PC-3 (cell line): ENCODE data around the gene BTBD17.

Experiments used
- EZH2phosphoT487 ChIP-seq: fragments of 300-600 bp; sonication (generic); IDR thresholded peaks from 2 replicates; pipeline ENCODE4 v1.6.1; 2018; ENCODE audit warnings: mild to moderate bottlenecking, antibody characterized with exemption, low read length, borderline replicate concordance
- TF ChIP-seq, protein P1 (sequence below): fragments of 300-600 bp; sonication (generic); conservative IDR thresholded peaks from 2 replicates; pipeline ENCODE4 v1.5.1; 2017; ENCODE audit warnings: antibody characterized with exemption, low read depth, mild to moderate bottlenecking, low read length

DNA sequence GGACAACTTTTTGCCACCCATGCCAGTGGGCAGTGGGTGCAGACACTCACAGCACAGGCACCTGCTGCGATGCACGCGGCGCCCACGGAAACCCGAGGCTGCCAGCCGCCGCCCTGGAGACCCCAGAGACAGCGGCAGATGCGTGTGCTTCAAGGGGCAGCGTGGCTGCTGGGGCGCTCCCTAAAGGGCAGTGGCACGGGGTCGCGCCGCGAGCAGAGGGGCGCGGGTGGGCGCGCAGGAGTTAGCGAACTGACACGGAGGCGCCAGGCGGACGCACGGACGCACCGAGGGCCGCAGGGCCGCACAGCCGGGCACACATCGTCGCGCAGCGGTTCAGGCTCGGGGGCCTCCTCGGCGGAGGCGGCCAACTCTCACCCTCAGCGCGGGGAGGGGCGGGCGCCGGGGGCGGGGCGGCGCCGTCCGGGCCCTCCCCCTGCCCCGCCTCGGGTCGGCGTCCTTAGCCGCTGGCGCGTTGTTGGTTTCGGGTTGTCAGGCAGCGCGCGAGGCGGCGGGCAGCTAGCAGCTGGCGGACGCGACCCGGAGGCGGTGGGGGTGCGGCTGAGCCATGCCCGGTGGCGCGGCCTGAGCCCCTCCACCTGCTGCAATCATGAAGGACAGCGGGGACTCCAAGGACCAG is 35.8 kb downstream of the BTBD17 start, which contains the start of gene KIF19:
- no peak for TF ChIP-seq EZH2phosphoT487
- TF ChIP-seq, protein P1, sequence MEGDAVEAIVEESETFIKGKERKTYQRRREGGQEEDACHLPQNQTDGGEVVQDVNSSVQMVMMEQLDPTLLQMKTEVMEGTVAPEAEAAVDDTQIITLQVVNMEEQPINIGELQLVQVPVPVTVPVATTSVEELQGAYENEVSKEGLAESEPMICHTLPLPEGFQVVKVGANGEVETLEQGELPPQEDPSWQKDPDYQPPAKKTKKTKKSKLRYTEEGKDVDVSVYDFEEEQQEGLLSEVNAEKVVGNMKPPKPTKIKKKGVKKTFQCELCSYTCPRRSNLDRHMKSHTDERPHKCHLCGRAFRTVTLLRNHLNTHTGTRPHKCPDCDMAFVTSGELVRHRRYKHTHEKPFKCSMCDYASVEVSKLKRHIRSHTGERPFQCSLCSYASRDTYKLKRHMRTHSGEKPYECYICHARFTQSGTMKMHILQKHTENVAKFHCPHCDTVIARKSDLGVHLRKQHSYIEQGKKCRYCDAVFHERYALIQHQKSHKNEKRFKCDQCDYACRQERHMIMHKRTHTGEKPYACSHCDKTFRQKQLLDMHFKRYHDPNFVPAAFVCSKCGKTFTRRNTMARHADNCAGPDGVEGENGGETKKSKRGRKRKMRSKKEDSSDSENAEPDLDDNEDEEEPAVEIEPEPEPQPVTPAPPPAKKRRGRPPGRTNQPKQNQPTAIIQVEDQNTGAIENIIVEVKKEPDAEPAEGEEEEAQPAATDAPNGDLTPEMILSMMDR: no peak
